ENCODE data around the gene GNB3. TPM values are rescaled to one million over a fixed set of nuclear protein-coding genes. Genes with fewer than 3 reads are reported as not detected.

GNB3 gene
- total and polyA plus RNA-seq, 2 donors (not counting 3 experiments of a cell fraction or from before 2014, with no cell fraction given) = 9.4 to 12.0 TPM

DNA sequence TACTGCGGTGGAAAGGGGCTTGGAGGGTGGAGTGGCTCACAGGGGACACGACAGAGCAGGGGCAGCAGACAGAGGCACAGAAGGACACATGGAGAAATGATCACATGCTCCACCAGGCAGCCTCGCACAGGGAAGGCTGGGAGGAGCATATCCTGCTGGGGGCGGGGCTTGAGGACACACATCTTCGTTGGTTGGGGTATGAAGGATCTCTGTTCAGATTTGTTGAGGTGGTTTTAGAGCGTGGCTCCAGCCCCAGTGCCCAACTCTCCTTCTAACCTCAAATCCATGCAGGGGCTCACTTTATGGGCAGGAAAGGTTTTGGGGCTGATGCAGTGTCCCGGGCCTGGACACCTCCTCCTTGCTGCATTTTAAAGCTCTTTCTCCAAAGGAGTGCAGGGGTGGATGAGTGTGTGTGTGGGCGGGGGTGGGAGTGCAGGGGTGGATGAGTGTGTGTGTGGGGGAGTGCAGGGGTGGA is 13.3 kb upstream of the GNB3 start:
- FAIRE-seq (peak; percentile 96), DNase-seq (ENCODE audit: low read depth, low spot score) (peak; percentile 81)
- intact Hi-C loops (cut with micrococcal nuclease) = no loop called here
- ChIA-PET CTCF (interaction anchor here (0.6 to 12.0 kb wide), 6 partner anchors 47 to 207 kb away, joined by 3 to 148 read pairs (median 7); partner anchors contain the start of genes MLF2 and PTMS), POLR2A (no interaction called here)
- H3K9ac ChIP-seq (replicated peaks; ENCODE audit: extremely low read depth, insufficient read depth, low read length) = no peak overlapping the region
- H3K4me3 ChIP-seq (replicated peaks in 1 of 3; ENCODE audit: insufficient read depth in 1 of 3, low read depth in 1 of 3, low read length in 3 of 3) = no peak overlapping the region
- peaks cover 25% of the 10 kb centered on the region for H3K79me2 ChIP-seq (ENCODE audit: control insufficient read depth, insufficient read depth, low read length)
- TF ChIP-seq EZH2 (IDR thresholded peaks at IDR 0.05; ENCODE audit: borderline replicate concordance, low read depth, low read length, severe bottlenecking) = no peak
- no peak for TF ChIP-seq JUN (IDR thresholded peaks at IDR 0.05; ENCODE audit: borderline replicate concordance, insufficient read depth, insufficient read length, low read depth)
- TF ChIP-seq, protein P1, sequence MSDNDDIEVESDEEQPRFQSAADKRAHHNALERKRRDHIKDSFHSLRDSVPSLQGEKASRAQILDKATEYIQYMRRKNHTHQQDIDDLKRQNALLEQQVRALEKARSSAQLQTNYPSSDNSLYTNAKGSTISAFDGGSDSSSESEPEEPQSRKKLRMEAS (IDR thresholded peaks at IDR 0.05; ENCODE audit: insufficient read depth, insufficient read length) = peak; percentile 38
- TF ChIP-seq POLR2A (IDR thresholded peaks at IDR 0.05; ENCODE audit: low read depth, low read length) = peak; percentile 50
- peak; percentile 34 for TF ChIP-seq POLR2AphosphoS5 (IDR thresholded peaks at IDR 0.05; ENCODE audit: insufficient read depth, low read depth, low read length)
- peaks cover 0 to 8% of the 10 kb centered on the region in 2 experiments for H3K36me3 ChIP-seq (ENCODE audit: control insufficient read depth in 2 of 2, extremely low read depth in 1 of 2, insufficient read depth in 2 of 2, low read length in 2 of 2)
- H3K4me1 ChIP-seq (ENCODE audit: control insufficient read depth, extremely low read depth, insufficient read depth, low read length) = peaks cover 20% of the 10 kb centered on the region
- BruUV-seq (replicated peaks) = no TSS peak
- H3K27ac ChIP-seq (ENCODE audit: insufficient read depth, low read depth, low read length) = no peak overlapping the region
- H3K4me2 ChIP-seq (ENCODE audit: insufficient read depth, low read length) = no peak overlapping the region
- no peaks in the 10 kb centered on the region for H3K9me1 ChIP-seq (replicated peaks; ENCODE audit: control insufficient read depth, extremely low read depth, insufficient read depth, low read length)
- H4K20me1 ChIP-seq (replicated peaks; ENCODE audit: control insufficient read depth, extremely low read depth, insufficient read depth, low read length) = no peaks in the 10 kb centered on the region
- H3K27me3 ChIP-seq (ENCODE audit: control insufficient read depth in 2 of 2, insufficient read depth in 2 of 2, low read length in 2 of 2) = peaks cover under 1% of the 10 kb centered on the region in 2 experiments
- no peaks in the 10 kb centered on the region for H3K9me3 ChIP-seq (replicated peaks; ENCODE audit: control insufficient read depth, insufficient read depth, low read length)
- dilution Hi-C loops (cut with MboI; ENCODE audit: extremely low pct_ligation_motif_present, low sequenced_read_pairs) = no loop called here
- peak overlapping the region; percentile 43 for H2AFZ ChIP-seq (ENCODE audit: low read depth, low read length)

DNA sequence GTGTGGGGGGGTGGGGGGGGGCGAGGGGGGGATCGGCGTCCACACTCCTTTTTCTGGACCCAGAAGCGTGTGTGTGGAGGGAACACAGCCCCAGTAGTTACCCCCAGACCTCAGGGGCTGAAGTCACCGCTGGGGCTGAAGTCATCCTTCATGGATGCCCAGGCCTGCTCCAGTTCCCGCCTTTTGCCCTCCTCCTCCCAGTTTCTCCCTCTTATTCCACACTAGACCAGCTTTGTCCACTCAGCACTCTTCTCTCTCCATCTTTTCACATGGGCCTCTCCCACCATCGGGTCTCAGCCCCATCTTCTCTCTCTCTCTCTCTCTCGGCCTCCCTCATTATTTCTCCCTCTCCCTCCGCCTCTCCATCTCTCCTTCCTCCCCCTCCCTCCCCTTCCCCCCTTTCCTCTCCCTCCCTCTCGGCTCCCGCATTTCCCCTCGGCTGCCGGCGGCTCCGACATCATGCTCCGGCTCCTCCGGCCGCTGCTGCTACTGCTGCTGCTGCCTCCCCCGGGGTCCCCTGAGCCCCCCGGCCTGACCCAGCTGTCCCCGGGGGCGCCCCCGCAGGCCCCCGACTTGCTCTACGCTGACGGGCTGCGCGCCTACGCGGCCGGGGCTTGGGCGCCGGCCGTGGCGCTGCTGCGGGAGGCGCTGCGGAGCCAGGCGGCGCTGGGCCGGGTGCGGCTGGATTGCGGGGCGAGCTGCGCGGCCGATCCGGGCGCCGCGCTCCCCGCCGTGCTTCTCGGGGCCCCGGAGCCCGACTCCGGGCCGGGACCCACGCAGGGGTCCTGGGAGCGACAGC is 12.5 kb upstream of the GNB3 start, which contains the start of gene P3H3:
Gene P3H3 (plus strand): TSS at position 426 of the 799 bp plus-strand sequence. CDS start 34 bp downstream, at position 460.
- peaks cover 20% of the 10 kb centered on the region for H3K4me1 ChIP-seq (ENCODE audit: control insufficient read depth, extremely low read depth, insufficient read depth, low read length)
- TF ChIP-seq FOS (IDR thresholded peaks at IDR 0.05; ENCODE audit: borderline replicate concordance, insufficient read depth, low read length) (no peak), POLR2A (IDR thresholded peaks at IDR 0.05; ENCODE audit: low read depth, low read length) (peak; percentile 47)
- TF ChIP-seq, protein P2, sequence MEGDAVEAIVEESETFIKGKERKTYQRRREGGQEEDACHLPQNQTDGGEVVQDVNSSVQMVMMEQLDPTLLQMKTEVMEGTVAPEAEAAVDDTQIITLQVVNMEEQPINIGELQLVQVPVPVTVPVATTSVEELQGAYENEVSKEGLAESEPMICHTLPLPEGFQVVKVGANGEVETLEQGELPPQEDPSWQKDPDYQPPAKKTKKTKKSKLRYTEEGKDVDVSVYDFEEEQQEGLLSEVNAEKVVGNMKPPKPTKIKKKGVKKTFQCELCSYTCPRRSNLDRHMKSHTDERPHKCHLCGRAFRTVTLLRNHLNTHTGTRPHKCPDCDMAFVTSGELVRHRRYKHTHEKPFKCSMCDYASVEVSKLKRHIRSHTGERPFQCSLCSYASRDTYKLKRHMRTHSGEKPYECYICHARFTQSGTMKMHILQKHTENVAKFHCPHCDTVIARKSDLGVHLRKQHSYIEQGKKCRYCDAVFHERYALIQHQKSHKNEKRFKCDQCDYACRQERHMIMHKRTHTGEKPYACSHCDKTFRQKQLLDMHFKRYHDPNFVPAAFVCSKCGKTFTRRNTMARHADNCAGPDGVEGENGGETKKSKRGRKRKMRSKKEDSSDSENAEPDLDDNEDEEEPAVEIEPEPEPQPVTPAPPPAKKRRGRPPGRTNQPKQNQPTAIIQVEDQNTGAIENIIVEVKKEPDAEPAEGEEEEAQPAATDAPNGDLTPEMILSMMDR (IDR thresholded peaks at IDR 0.05; ENCODE audit: extremely low read depth in 1 of 2, insufficient read depth in 1 of 2, low read depth in 1 of 2, low read length in 2 of 2) = peak in 1 of 2 donors; percentile 12
- no peaks in the 10 kb centered on the region for H4K20me1 ChIP-seq (replicated peaks; ENCODE audit: control insufficient read depth, extremely low read depth, insufficient read depth, low read length)
- H3K27me3 ChIP-seq (ENCODE audit: control insufficient read depth in 2 of 2, insufficient read depth in 2 of 2, low read length in 2 of 2) = no peaks in the 10 kb centered on the region
- H3K9me3 ChIP-seq (replicated peaks; ENCODE audit: control insufficient read depth, insufficient read depth, low read length) = no peaks in the 10 kb centered on the region
- ChIA-PET POLR2A (interaction anchor here (1.2 kb wide), 1 partner anchor 75 kb away, joined by 3 read pairs; the partner anchor contains the start of gene MLF2), CTCF (interaction anchor here (0.6 to 12.0 kb wide), 6 partner anchors 47 to 208 kb away, joined by 3 to 148 read pairs (median 7); partner anchors contain the start of genes MLF2 and PTMS)
- H3K9me1 ChIP-seq (replicated peaks; ENCODE audit: control insufficient read depth, extremely low read depth, insufficient read depth, low read length) = no peaks in the 10 kb centered on the region
- H2AFZ ChIP-seq (ENCODE audit: low read depth, low read length) = peak within 1 kb of the TSS; percentile 84
- H3K9ac ChIP-seq (replicated peaks; ENCODE audit: extremely low read depth, insufficient read depth, low read length) = peak within 1 kb of the TSS; percentile 76
- peaks cover 0 to 8% of the 10 kb centered on the region in 2 experiments for H3K36me3 ChIP-seq (ENCODE audit: control insufficient read depth in 2 of 2, extremely low read depth in 1 of 2, insufficient read depth in 2 of 2, low read length in 2 of 2)
- dilution Hi-C loops (cut with MboI; ENCODE audit: extremely low pct_ligation_motif_present, low sequenced_read_pairs) = no loop called here
- H3K27ac ChIP-seq (ENCODE audit: insufficient read depth, low read depth, low read length) = peak within 1 kb of the TSS; percentile 29
- H3K4me3 ChIP-seq (replicated peaks in 1 of 3; ENCODE audit: insufficient read depth in 1 of 3, low read depth in 1 of 3, low read length in 3 of 3) = peak within 1 kb of the TSS; percentile 62 to 89 (median 80)
- DNase-seq (ENCODE audit: low read depth, low spot score) (peak; percentile 56), FAIRE-seq (peak; percentile 74)
- peak within 1 kb of the TSS; percentile 81 for H3K4me2 ChIP-seq (ENCODE audit: insufficient read depth, low read length)
- intact Hi-C loops (cut with micrococcal nuclease) = no loop called here
- no TSS peak for BruUV-seq (replicated peaks)
- peaks cover 25% of the 10 kb centered on the region for H3K79me2 ChIP-seq (ENCODE audit: control insufficient read depth, insufficient read depth, low read length)

Measured in endothelial cell of umbilical vein (primary cell).